Measurements from ENCODE around the gene PIGV. TPM values are rescaled to one million over a fixed set of nuclear protein-coding genes. Genes with fewer than 3 reads are reported as not detected.

The PIGV gene
- 7.3 and 14.5 TPM in 2 replicates for total RNA-seq

DNA sequence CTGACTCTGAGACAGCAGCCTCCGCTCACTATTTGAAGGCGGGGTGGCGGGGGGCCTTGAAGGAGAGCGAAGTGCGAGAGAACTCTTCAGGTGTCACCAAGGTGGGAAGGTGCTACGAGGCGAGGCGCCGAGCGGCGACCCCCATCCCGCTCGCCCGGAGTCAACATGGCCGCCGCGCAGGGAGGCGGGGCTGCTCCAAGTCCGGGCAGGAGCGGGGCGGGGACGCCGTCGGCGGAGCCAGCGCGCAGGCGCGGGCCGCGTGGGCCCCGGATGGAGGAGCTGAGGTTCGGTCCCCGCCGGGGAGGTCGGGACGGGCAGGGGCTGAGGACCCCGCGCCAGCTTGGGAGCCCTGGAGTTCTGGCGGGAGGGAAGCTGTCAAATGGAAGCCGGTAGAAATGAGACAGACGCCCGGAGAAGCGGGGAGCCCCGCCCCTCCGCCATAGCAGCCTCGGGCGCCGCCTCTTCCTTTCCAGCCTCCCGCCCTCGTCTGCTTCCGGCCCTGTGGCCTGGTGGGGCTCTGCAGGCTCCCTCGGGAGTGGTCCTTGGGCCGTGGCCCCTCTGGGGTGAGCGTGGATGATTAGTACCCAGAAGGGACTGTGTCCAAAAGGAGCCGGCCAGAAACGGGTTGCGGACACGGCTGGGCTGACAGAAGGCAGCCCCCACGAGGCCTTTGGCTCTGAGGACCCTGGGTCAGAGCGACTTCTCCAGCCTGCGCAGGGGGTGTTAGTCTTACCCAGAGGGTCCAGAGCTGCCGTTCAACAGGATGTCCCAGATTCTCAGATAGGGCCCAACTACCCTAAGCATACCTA, at the start of gene PIGV:
Gene PIGV (plus strand): TSS at position 245 of the 809 bp plus-strand sequence. CDS start 2,866 bp downstream, outside the sequence.

DNA sequence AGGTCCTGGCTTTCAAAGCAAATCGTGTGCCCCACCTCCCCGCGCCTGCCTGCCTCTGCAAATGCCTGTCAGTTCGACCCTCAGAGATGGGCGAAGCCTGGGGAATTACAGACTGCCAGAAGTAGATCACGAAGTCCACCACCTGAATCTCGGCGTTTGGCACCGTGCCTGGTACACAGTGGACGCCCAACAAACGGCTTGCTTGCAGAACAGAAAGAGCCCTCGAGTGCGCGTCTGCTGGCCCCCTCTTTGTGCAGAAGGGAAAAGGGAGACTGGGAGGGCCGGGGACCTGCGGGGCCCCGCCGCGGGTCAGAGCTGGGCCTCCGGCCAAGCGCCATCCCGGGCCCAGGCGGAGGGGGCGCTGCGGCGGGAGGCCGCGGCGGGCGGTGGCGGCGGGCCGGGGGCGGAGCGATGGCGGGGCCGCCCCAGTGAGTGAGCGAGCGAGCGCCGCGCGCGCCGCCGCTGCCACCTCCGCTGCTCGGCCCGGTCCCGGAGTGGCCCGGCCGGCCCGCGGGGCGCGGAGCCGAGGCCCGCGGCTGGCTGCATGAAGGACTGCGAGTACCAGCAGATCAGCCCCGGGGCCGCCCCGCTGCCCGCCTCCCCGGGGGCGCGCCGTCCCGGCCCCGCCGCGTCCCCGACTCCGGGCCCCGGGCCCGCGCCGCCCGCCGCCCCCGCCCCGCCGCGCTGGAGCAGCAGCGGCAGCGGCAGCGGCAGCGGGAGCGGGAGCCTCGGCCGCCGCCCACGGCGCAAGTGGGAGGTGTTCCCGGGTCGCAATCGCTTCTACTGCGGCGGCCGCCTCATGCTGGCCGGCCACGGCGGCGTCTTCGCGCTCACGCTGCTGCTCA, 38.7 kb downstream of the PIGV start, which contains the start of gene ZDHHC18:
Gene ZDHHC18 (plus strand): TSS at position 428 of the 845 bp plus-strand sequence. CDS start 117 bp downstream, at position 545.

Other genes with a start within 250 kb of the PIGV start
- gene ARID1A, start 91.9 kb upstream of the PIGV start, total RNA-seq = 46.0 and 64.3 TPM in 2 replicates
- 23.5 and 31.3 TPM in 2 replicates for gene ZDHHC18, start 38.7 kb downstream of the PIGV start, total RNA-seq
- 21.7 and 44.3 TPM in 2 replicates for gene SFN, start 75.2 kb downstream of the PIGV start, total RNA-seq
- gene GPN2, start 102.3 kb downstream of the PIGV start, total RNA-seq = 12.9 and 16.1 TPM in 2 replicates
- 9.0 and 9.1 TPM in 2 replicates for gene GPATCH3, start 112.5 kb downstream of the PIGV start, total RNA-seq
- gene NR0B2, start 126.0 kb downstream of the PIGV start, total RNA-seq = not detected in 2 replicates
- gene NUDC, start 133.8 kb downstream of the PIGV start, total RNA-seq = 36.6 and 89.3 TPM in 2 replicates
- 1.6 and 3.4 TPM in 2 replicates for gene KDF1, start 172.5 kb downstream of the PIGV start, total RNA-seq
- 56.5 and 56.7 TPM in 2 replicates for gene TRNP1, start 205.7 kb downstream of the PIGV start, total RNA-seq
- 6.5 and 16.1 TPM in 2 replicates for gene TENT5B, start 224.9 kb downstream of the PIGV start, total RNA-seq